ENCODE results near the gene PRKN.

The PRKN gene

GRCh38 chr6:161598896-161599295 is 1128.7 kb downstream of the PRKN start:
- Histone ChIP-seq H3K4me1 (ENCODE audit: insufficient read depth, low read length, severe bottlenecking) (no peaks in the 10 kb centered on the region), H3K27ac (ENCODE audit: low read depth, low read length, poor library complexity, severe bottlenecking) (no peak overlapping the region), H3K9me3 (ENCODE audit: low read length) (no peaks in the 10 kb centered on the region), H3K9ac (ENCODE audit: low read length) (no peak overlapping the region), H3K79me2 (ENCODE audit: insufficient read depth, low read length) (no peaks in the 10 kb centered on the region), H3K4me3 (ENCODE audit: low read depth, low read length, poor library complexity, severe bottlenecking) (no peak overlapping the region), H3K4me2 (ENCODE audit: low read length) (no peak overlapping the region), H4K20me1 (ENCODE audit: insufficient read depth, low read length) (no peaks in the 10 kb centered on the region), H3F3A (ENCODE audit: insufficient read depth, low read length) (no peaks in the 10 kb centered on the region), H3K36me3 (ENCODE audit: insufficient read depth, low read length) (no peaks in the 10 kb centered on the region), H2AFZ (ENCODE audit: low read length) (no peak overlapping the region), H3K27me3 (ENCODE audit: insufficient read depth, low read length) (no peaks in the 10 kb centered on the region), H3K9me2 (ENCODE audit: low read depth, low read length) (no peaks in the 10 kb centered on the region)
- TF ChIP-seq CTCF (IDR thresholded peaks at IDR 0.05; ENCODE audit: low read length) (no peak), EZH2 (IDR thresholded peaks at IDR 0.05; ENCODE audit: borderline replicate concordance, low read length) (no peak)

- Histone ChIP-seq H3K27ac (ENCODE audit: low read depth, low read length, poor library complexity, severe bottlenecking) (no peak overlapping the region), H4K20me1 (ENCODE audit: insufficient read depth, low read length) (no peaks in the 10 kb centered on the region), H3K9me2 (ENCODE audit: low read depth, low read length) (no peaks in the 10 kb centered on the region), H2AFZ (ENCODE audit: low read length) (no peak overlapping the region), H3K27me3 (ENCODE audit: insufficient read depth, low read length) (no peaks in the 10 kb centered on the region), H3K9me3 (ENCODE audit: low read length) (no peaks in the 10 kb centered on the region), H3K36me3 (ENCODE audit: insufficient read depth, low read length) (no peaks in the 10 kb centered on the region), H3F3A (ENCODE audit: insufficient read depth, low read length) (no peaks in the 10 kb centered on the region), H3K9ac (ENCODE audit: low read length) (no peak overlapping the region), H3K4me1 (ENCODE audit: insufficient read depth, low read length, severe bottlenecking) (no peaks in the 10 kb centered on the region), H3K79me2 (ENCODE audit: insufficient read depth, low read length) (no peaks in the 10 kb centered on the region), H3K4me2 (ENCODE audit: low read length) (no peak overlapping the region), H3K4me3 (ENCODE audit: low read depth, low read length, poor library complexity, severe bottlenecking) (no peak overlapping the region)
- no peak for TF ChIP-seq CTCF (IDR thresholded peaks at IDR 0.05; ENCODE audit: low read length)
- no peak for TF ChIP-seq EZH2 (IDR thresholded peaks at IDR 0.05; ENCODE audit: borderline replicate concordance, low read length)
Measured at GRCh38 chr6:161596807-161597520, 1130.6 kb downstream of the PRKN start.

GRCh38 chr6:161594412-161594811 is 1133.2 kb downstream of the PRKN start:
- Histone ChIP-seq H3K9me3 (ENCODE audit: low read length) (no peaks in the 10 kb centered on the region), H3K4me2 (ENCODE audit: low read length) (no peak overlapping the region), H3K79me2 (ENCODE audit: insufficient read depth, low read length) (no peaks in the 10 kb centered on the region), H3K4me3 (ENCODE audit: low read depth, low read length, poor library complexity, severe bottlenecking) (no peak overlapping the region), H3F3A (ENCODE audit: insufficient read depth, low read length) (no peaks in the 10 kb centered on the region), H3K9ac (ENCODE audit: low read length) (no peak overlapping the region), H2AFZ (ENCODE audit: low read length) (no peak overlapping the region), H4K20me1 (ENCODE audit: insufficient read depth, low read length) (no peaks in the 10 kb centered on the region), H3K27ac (ENCODE audit: low read depth, low read length, poor library complexity, severe bottlenecking) (no peak overlapping the region), H3K36me3 (ENCODE audit: insufficient read depth, low read length) (no peaks in the 10 kb centered on the region), H3K27me3 (ENCODE audit: insufficient read depth, low read length) (no peaks in the 10 kb centered on the region), H3K4me1 (ENCODE audit: insufficient read depth, low read length, severe bottlenecking) (no peaks in the 10 kb centered on the region), H3K9me2 (ENCODE audit: low read depth, low read length) (no peaks in the 10 kb centered on the region)
- TF ChIP-seq CTCF (IDR thresholded peaks at IDR 0.05; ENCODE audit: low read length) (no peak), EZH2 (IDR thresholded peaks at IDR 0.05; ENCODE audit: borderline replicate concordance, low read length) (no peak)

Measured in OCI-LY1 (cell line).